OCI-LY7 (cell line): Measurements from ENCODE around the gene TTLL9. TPM values are rescaled to one million over a fixed set of nuclear protein-coding genes. Genes with fewer than 3 reads are reported as not detected.
"Not testable (repeated sequence)": the region's sequence is repeated elsewhere in the genome, so short reads cannot be mapped to it uniquely, and the experiment has no call there.

Source experiments
- BruUV-seq: library from RNA; stranded (reverse); fragments of 400-500 nt; replicated peaks from 2 replicates; lab custom pipeline; 2021; lab: Mats Ljungman, UMichigan
- CTCF ChIA-PET: fragments of 300-600 bp; sonication (Branson Sonifier 250); formaldehyde crosslinking; loops from one replicate; lab custom pipeline; 2022; ENCODE audit warnings: antibody characterized with exemption; ENCODE audit not compliant: unreplicated experiment; lab: Charles Lee
- POLR2A ChIA-PET: fragments of 300-600 bp; sonication (Branson Sonifier 250); formaldehyde crosslinking; loops from one replicate; lab custom pipeline; 2022; ENCODE audit warnings: antibody characterized with exemption; lab: Charles Lee
- DNase-seq: peaks from one replicate; pipeline ENCODE4 v3.0.0-alpha.2; 2015; ENCODE audit warnings: low spot score
- H2AFZ ChIP-seq: fragments of 200-600 bp; sonication (generic), shearing (Covaris generic); 2 replicates; pipeline ENCODE4 v1.6.1; 2014; ENCODE audit warnings: mild to moderate bottlenecking, antibody characterized with exemption, low read length, moderate library complexity
- H3K27ac ChIP-seq: fragments of 200-600 bp; sonication (generic); 2 replicates; pipeline ENCODE4 v1.5.1; 2014; ENCODE audit warnings: mixed run types, low read depth, mild to moderate bottlenecking, moderate library complexity, low read length, inconsistent platforms; ENCODE audit not compliant: poor library complexity, severe bottlenecking
- H3K36me3 ChIP-seq: fragments of 200-600 bp; sonication (generic); 2 replicates; pipeline ENCODE4 v1.6.1; 2014; ENCODE audit warnings: mild to moderate bottlenecking, antibody characterized with exemption, low read length, moderate library complexity, mixed read lengths; ENCODE audit not compliant: insufficient read depth
- H3K4me1 ChIP-seq: fragments of 200-600 bp; sonication (generic); 2 replicates; pipeline ENCODE4 v1.5.1; 2014; ENCODE audit warnings: mild to moderate bottlenecking, low read length; ENCODE audit not compliant: insufficient read depth, poor library complexity, severe bottlenecking
- H3K4me2 ChIP-seq: fragments of 200-600 bp; sonication (generic); 2 replicates; pipeline ENCODE4 v1.6.1; 2014; ENCODE audit warnings: mild to moderate bottlenecking, low read length
- H3K4me3 ChIP-seq: fragments of 200-600 bp; sonication (generic); 2 replicates; pipeline ENCODE4 v1.5.1; 2014; ENCODE audit warnings: mild to moderate bottlenecking, low read depth, low read length; ENCODE audit not compliant: poor library complexity, severe bottlenecking
- H3K79me2 ChIP-seq: fragments of 200-600 bp; sonication (generic); 2 replicates; pipeline ENCODE4 v1.6.1; 2016; ENCODE audit warnings: low read depth, mild to moderate bottlenecking, low read length, moderate library complexity, mixed read lengths; ENCODE audit not compliant: insufficient read depth
- H3K9me2 ChIP-seq: fragments of 200-600 bp; sonication (generic); 2 replicates; pipeline ENCODE4 v1.6.1; 2016; ENCODE audit warnings: mild to moderate bottlenecking, low read length, mixed read lengths; ENCODE audit not compliant: insufficient read depth
- H3K9me3 ChIP-seq: fragments of 200-600 bp; sonication (generic); 2 replicates; pipeline ENCODE4 v1.6.1; 2014; ENCODE audit warnings: mild to moderate bottlenecking, mixed run types, low read length, mixed read lengths
- H4K20me1 ChIP-seq: fragments of 200-600 bp; sonication (generic); 2 replicates; pipeline ENCODE4 v1.6.1; 2014; ENCODE audit warnings: mild to moderate bottlenecking, antibody characterized with exemption, low read length, moderate library complexity, mixed read lengths; ENCODE audit not compliant: insufficient read depth
- CTCF ChIP-seq: fragments of 200-600 bp; sonication (generic); conservative IDR thresholded peaks from 2 replicates; pipeline ENCODE4 v1.5.1; 2014; ENCODE audit warnings: mild to moderate bottlenecking, antibody characterized with exemption, low read length, moderate library complexity, mixed read lengths
- EZH2phosphoT487 ChIP-seq: fragments of 200-600 bp; sonication (generic); IDR thresholded peaks from 2 replicates; pipeline ENCODE4 v1.6.1; 2018; ENCODE audit warnings: low read depth, borderline replicate concordance, mild to moderate bottlenecking, mixed run types, antibody characterized with exemption, low read length, moderate library complexity, mixed read lengths
- intact Hi-C: fragments of 100-400 bp; cut with micrococcal nuclease; formaldehyde crosslinking; loops from one replicate; pipeline ENCODE4 v1.10.0; 2022; ENCODE audit not compliant: unreplicated experiment
- total RNA-seq, 2 experiments: library from RNA; depleted of rRNA in 1 of 2; stranded (reverse); fragments of >200 nt in 1 of 2; shearing (Covaris generic) in 1 of 2; gene quantifications; 2 replicates each; pipeline ENCODE4 v1.2.3, GENCODE V29; 2014 to 2022

TTLL9 gene
- total RNA-seq, 2 experiments from 2014 or later = not detected

GRCh38 chr20:31925631-31926030 is 55.2 kb downstream of the TTLL9 start:
- no peak for TF ChIP-seq CTCF
- Histone ChIP-seq H3K4me2 (no peak overlapping the region), H3K27ac (no peak overlapping the region), H2AFZ (no peak overlapping the region), H3K9me2 (no peaks in the 10 kb centered on the region), H3K79me2 (no peaks in the 10 kb centered on the region), H4K20me1 (no peaks in the 10 kb centered on the region), H3K9me3 (no peaks in the 10 kb centered on the region), H3K36me3 (no peaks in the 10 kb centered on the region), H3K4me3 (no peak overlapping the region), H3K4me1 (no peaks in the 10 kb centered on the region)
- intact Hi-C loops = no loop called here
- CTCF ChIA-PET = no interaction called here
- POLR2A ChIA-PET = no interaction called here
- no peak for DNase-seq
- BruUV-seq = no TSS peak

- H3K27ac ChIP-seq = no peak overlapping the region
- BruUV-seq = no TSS peak
- CTCF ChIA-PET = no interaction called here
- intact Hi-C loops = no loop called here
- no peaks in the 10 kb centered on the region for H3K4me1 ChIP-seq
- no peak overlapping the region for H2AFZ ChIP-seq
- H3K79me2 ChIP-seq = no peaks in the 10 kb centered on the region
- POLR2A ChIA-PET = no interaction called here
- H3K36me3 ChIP-seq = no peaks in the 10 kb centered on the region
- no peaks in the 10 kb centered on the region for H3K9me2 ChIP-seq
- DNase-seq = no peak
- H3K9me3 ChIP-seq = no peaks in the 10 kb centered on the region
- no peak overlapping the region for H3K4me2 ChIP-seq
- H4K20me1 ChIP-seq = no peaks in the 10 kb centered on the region
- H3K4me3 ChIP-seq = no peak overlapping the region
- no peak for TF ChIP-seq EZH2phosphoT487
- TF ChIP-seq CTCF = no peak
Measured at GRCh38 chr20:31926493-31926892, 56.1 kb downstream of the TTLL9 start.

GRCh38 chr20:31927627-31928159 is 57.3 kb downstream of the TTLL9 start:
- H3K4me2 ChIP-seq = no peak overlapping the region
- H4K20me1 ChIP-seq = no peaks in the 10 kb centered on the region
- no peaks in the 10 kb centered on the region for H3K9me3 ChIP-seq
- H3K4me3 ChIP-seq = no peak overlapping the region
- H3K4me1 ChIP-seq = no peaks in the 10 kb centered on the region
- no TSS peak for BruUV-seq
- H3K9me2 ChIP-seq = no peaks in the 10 kb centered on the region
- ChIA-PET POLR2A (interaction anchor here (0.5 kb wide), 1 partner anchor 1851 kb away, joined by 3 read pairs; no protein-coding TSS in a partner anchor), CTCF (no interaction called here)
- H3K27ac ChIP-seq = no peak overlapping the region
- TF ChIP-seq CTCF = no peak
- no peak for TF ChIP-seq EZH2phosphoT487
- no peaks in the 10 kb centered on the region for H3K36me3 ChIP-seq
- no peak overlapping the region for H2AFZ ChIP-seq
- H3K79me2 ChIP-seq = no peaks in the 10 kb centered on the region
- intact Hi-C loops = no loop called here
- no peak for DNase-seq

- POLR2A ChIA-PET = interaction anchor here (0.6 kb wide), 1 partner anchor 21 kb away, joined by 3 read pairs; no protein-coding TSS in a partner anchor
- H3K9me3 ChIP-seq, H3K9me2 ChIP-seq, H3K36me3 ChIP-seq, H3K4me3 ChIP-seq, H3K4me2 ChIP-seq, intact Hi-C loops, H3K79me2 ChIP-seq, H3K27ac ChIP-seq, H4K20me1 ChIP-seq, DNase-seq, H2AFZ ChIP-seq, CTCF ChIA-PET, H3K4me1 ChIP-seq, BruUV-seq: not testable (repeated sequence)
Measured at GRCh38 chr20:31929631-31930030, 59.2 kb downstream of the TTLL9 start.
